ENCODE results near the gene FNIP2. TPM values are rescaled to one million over a fixed set of nuclear protein-coding genes. Genes with fewer than 3 reads are reported as not detected.
"Not testable (repeated sequence)": the region's sequence is repeated elsewhere in the genome, so short reads cannot be mapped to it uniquely, and the experiment has no call there.

Gene FNIP2
- total RNA-seq, 4 donors from 2014 or later = 21.4 to 31.7 (median 28.1) TPM

GRCh38 chr4:158826882-158827281 is 58.1 kb downstream of the FNIP2 start:
- Histone ChIP-seq H3K9me3 (no peaks in the 10 kb centered on the region), H3K4me1 (peaks cover 45% of the 10 kb centered on the region), H3K4me3 (no peak overlapping the region), H3K27me3 (no peaks in the 10 kb centered on the region), H3K27ac (no peak overlapping the region), H3K36me3 (peaks cover 4% of the 10 kb centered on the region)
- 49% methylated on average over 1 of the region's 1 CpG for whole genome bisulfite sequencing
- DNase-seq (ENCODE audit: low spot score in 2 of 2) = no peak
- TF ChIP-seq POLR2AphosphoS5 (IDR thresholded peaks at IDR 0.05) (no peak), EP300 (IDR thresholded peaks at IDR 0.05) (no peak), POLR2A (IDR thresholded peaks at IDR 0.05) (no peak)
- TF ChIP-seq, protein P1, sequence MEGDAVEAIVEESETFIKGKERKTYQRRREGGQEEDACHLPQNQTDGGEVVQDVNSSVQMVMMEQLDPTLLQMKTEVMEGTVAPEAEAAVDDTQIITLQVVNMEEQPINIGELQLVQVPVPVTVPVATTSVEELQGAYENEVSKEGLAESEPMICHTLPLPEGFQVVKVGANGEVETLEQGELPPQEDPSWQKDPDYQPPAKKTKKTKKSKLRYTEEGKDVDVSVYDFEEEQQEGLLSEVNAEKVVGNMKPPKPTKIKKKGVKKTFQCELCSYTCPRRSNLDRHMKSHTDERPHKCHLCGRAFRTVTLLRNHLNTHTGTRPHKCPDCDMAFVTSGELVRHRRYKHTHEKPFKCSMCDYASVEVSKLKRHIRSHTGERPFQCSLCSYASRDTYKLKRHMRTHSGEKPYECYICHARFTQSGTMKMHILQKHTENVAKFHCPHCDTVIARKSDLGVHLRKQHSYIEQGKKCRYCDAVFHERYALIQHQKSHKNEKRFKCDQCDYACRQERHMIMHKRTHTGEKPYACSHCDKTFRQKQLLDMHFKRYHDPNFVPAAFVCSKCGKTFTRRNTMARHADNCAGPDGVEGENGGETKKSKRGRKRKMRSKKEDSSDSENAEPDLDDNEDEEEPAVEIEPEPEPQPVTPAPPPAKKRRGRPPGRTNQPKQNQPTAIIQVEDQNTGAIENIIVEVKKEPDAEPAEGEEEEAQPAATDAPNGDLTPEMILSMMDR (IDR thresholded peaks at IDR 0.05) = no peak

DNA sequence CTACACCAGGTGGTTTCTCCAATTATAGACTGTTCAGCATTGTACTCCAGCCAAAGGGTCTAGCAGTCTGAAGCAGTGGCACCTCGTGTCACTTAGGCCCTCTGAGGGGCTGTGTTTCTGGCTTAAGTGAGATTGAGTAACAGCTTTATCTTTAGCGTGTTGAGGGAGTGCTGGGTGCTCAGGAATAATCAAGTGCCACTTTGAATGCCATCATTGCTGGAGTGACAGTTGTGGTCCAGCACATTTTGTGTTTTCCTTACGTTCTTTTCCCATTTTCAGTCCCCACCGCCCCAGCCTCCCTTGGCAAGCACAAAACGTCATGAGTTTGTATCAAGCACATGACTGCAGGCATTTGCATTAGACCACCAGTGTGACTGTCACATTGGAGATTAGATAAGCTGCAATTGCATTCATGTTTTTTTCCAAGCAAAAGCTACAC is 58.7 kb downstream of the FNIP2 start:
- no peaks in the 10 kb centered on the region for H3K27me3 ChIP-seq
- H3K27ac ChIP-seq = no peak overlapping the region
- H3K9me3 ChIP-seq = no peaks in the 10 kb centered on the region
- H3K4me3 ChIP-seq = no peak overlapping the region
- DNase-seq (ENCODE audit: low spot score in 2 of 2) = no peak
- TF ChIP-seq POLR2AphosphoS5 (IDR thresholded peaks at IDR 0.05) (no peak), POLR2A (IDR thresholded peaks at IDR 0.05) (no peak), EP300 (IDR thresholded peaks at IDR 0.05) (no peak)
- TF ChIP-seq, protein P1 (IDR thresholded peaks at IDR 0.05) = no peak
- WGBS = 71% methylated on average over 5 of the region's 5 CpGs
- peaks cover 11% of the 10 kb centered on the region for H3K36me3 ChIP-seq
- peaks cover 45% of the 10 kb centered on the region for H3K4me1 ChIP-seq

GRCh38 chr4:158828151-158828550 is 59.3 kb downstream of the FNIP2 start:
- H3K4me3 ChIP-seq; DNase-seq (ENCODE audit: low spot score in 2 of 2); H3K27me3 ChIP-seq; H3K27ac ChIP-seq; H3K9me3 ChIP-seq: not testable (repeated sequence)
- peaks cover 13% of the 10 kb centered on the region for H3K36me3 ChIP-seq
- 97% methylated on average over 8 of the region's 8 CpGs for WGBS
- H3K4me1 ChIP-seq = peaks cover 45% of the 10 kb centered on the region

- no peaks in the 10 kb centered on the region for H3K9me3 ChIP-seq
- no peak overlapping the region for H3K27ac ChIP-seq
- no peak for DNase-seq (ENCODE audit: low spot score in 2 of 2)
- 93% methylated on average over 2 of the region's 2 CpGs for WGBS
- no peak overlapping the region for H3K4me3 ChIP-seq
- H3K36me3 ChIP-seq = peaks cover 21% of the 10 kb centered on the region
- peaks cover 36% of the 10 kb centered on the region for H3K4me1 ChIP-seq
- H3K27me3 ChIP-seq = no peaks in the 10 kb centered on the region
- TF ChIP-seq, protein P1 (IDR thresholded peaks at IDR 0.05) = no peak
- TF ChIP-seq POLR2AphosphoS5 (IDR thresholded peaks at IDR 0.05) = no peak
- TF ChIP-seq POLR2A (IDR thresholded peaks at IDR 0.05) = no peak
- no peak for TF ChIP-seq EP300 (IDR thresholded peaks at IDR 0.05)
Measured at GRCh38 chr4:158829254-158829653, 60.4 kb downstream of the FNIP2 start.

DNA sequence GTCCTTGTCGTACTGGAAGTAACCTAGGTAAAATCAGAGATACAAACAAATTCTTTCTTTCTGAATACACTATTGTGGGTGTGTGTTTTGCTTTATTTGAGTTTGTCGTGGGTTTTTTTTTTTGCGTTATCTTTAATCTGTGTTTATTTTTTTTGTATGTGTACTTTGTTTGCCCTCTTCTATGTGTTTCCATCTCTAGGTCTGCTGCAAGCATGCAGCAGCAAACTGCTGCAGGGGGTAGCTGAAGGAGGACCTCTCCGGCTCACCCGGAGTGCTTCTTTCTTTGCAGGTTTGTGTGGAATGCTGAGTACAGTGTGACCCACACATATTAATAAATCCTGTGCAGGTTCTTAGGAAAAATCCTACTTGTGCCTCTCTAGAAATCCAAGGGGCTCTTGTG is 64.8 kb downstream of the FNIP2 start:
- no peak for DNase-seq (ENCODE audit: low spot score in 2 of 2)
- no peaks in the 10 kb centered on the region for H3K27me3 ChIP-seq
- H3K36me3 ChIP-seq = peaks cover 29% of the 10 kb centered on the region
- H3K4me3 ChIP-seq = no peak overlapping the region
- H3K4me1 ChIP-seq = no peaks in the 10 kb centered on the region
- no peak overlapping the region for H3K27ac ChIP-seq
- no peaks in the 10 kb centered on the region for H3K9me3 ChIP-seq
- WGBS = 68% methylated on average over 5 of the region's 5 CpGs
- no peak for TF ChIP-seq POLR2AphosphoS5 (IDR thresholded peaks at IDR 0.05)
- TF ChIP-seq, protein P1 (IDR thresholded peaks at IDR 0.05) = no peak
